ENCODE results near the gene NEDD8. TPM values are rescaled to one million over a fixed set of nuclear protein-coding genes. Genes with fewer than 3 reads are reported as not detected.

NEDD8 gene

GRCh38 chr14:24167469-24168114 lies 64.6 kb downstream of the NEDD8 start:
- Histone ChIP-seq H3K4me3 (ENCODE audit: low read length in 2 of 2) (no peak overlapping the region), H2BK5ac (ENCODE audit: low read length) (no peak overlapping the region), H2BK12ac (ENCODE audit: low read length) (no peak overlapping the region), H3K27ac (replicated peaks; ENCODE audit: low read length) (no peak overlapping the region), H3K9me3 (replicated peaks in 1 of 2; ENCODE audit: control insufficient read depth in 2 of 2, insufficient read depth in 1 of 2, low read depth in 1 of 2, low read length in 2 of 2) (no peaks in the 10 kb centered on the region), H3K4me2 (ENCODE audit: insufficient read depth, low read length, poor library complexity, severe bottlenecking) (no peak overlapping the region), H3K36me3 (replicated peaks in 1 of 2; ENCODE audit: control insufficient read depth in 2 of 2, insufficient read depth in 2 of 2, low read length in 2 of 2) (peaks cover 18 to 42% of the 10 kb centered on the region in 2 donors), H3K14ac (ENCODE audit: low read length) (no peak overlapping the region), H2AFZ (ENCODE audit: low read length) (no peak overlapping the region), H4K91ac (ENCODE audit: low read depth, low read length, poor library complexity) (no peak overlapping the region), H2AK5ac (ENCODE audit: low read depth, low read length) (no peak overlapping the region), H4K8ac (ENCODE audit: low read depth, low read length) (no peak overlapping the region), H3K27me3 (ENCODE audit: control insufficient read depth in 3 of 3, insufficient read depth in 3 of 3, low read depth in 1 of 3, low read length in 3 of 3) (no peaks in the 10 kb centered on the region), H2BK15ac (ENCODE audit: low read length) (no peak overlapping the region), H3K18ac (ENCODE audit: low read length) (no peak overlapping the region), H2BK120ac (ENCODE audit: low read depth, low read length) (no peak overlapping the region), H3K4ac (ENCODE audit: low read length) (no peak overlapping the region), H3K23ac (ENCODE audit: low read depth, low read length, poor library complexity) (no peak overlapping the region), H3K79me1 (ENCODE audit: low read depth, low read length) (peaks cover 5% of the 10 kb centered on the region), H3K4me1 (ENCODE audit: control insufficient read depth in 2 of 2, insufficient read depth in 1 of 2, low read depth in 1 of 2, low read length in 2 of 2) (peaks cover 0 to 5% of the 10 kb centered on the region in 2 donors), H3K9ac (ENCODE audit: low read depth, low read length, poor library complexity) (no peak overlapping the region)
- no peak for DNase-seq (ENCODE audit: low spot score)
- WGBS, 2 donors (ENCODE audit: extremely low coverage in 2 of 2, insufficient read length in 2 of 2, insufficient replicate concordance in 1 of 2), result no CpG with 5 or more reads among the region's 3 CpGs

Small RNA genes lying within 50 kb of the gene (small RNA-seq; reads per million reads assigned to genes)
- gene AL136295.4 (ENCODE audit: insufficient read depth), result not detected
- not detected for gene CHMP4A (ENCODE audit: insufficient read depth)
- gene IPO4 (ENCODE audit: insufficient read depth), result 1.2 reads per million
- gene MDP1 (ENCODE audit: insufficient read depth), result not detected
